ENCODE data around the gene TMED4.

TMED4 gene

DNA sequence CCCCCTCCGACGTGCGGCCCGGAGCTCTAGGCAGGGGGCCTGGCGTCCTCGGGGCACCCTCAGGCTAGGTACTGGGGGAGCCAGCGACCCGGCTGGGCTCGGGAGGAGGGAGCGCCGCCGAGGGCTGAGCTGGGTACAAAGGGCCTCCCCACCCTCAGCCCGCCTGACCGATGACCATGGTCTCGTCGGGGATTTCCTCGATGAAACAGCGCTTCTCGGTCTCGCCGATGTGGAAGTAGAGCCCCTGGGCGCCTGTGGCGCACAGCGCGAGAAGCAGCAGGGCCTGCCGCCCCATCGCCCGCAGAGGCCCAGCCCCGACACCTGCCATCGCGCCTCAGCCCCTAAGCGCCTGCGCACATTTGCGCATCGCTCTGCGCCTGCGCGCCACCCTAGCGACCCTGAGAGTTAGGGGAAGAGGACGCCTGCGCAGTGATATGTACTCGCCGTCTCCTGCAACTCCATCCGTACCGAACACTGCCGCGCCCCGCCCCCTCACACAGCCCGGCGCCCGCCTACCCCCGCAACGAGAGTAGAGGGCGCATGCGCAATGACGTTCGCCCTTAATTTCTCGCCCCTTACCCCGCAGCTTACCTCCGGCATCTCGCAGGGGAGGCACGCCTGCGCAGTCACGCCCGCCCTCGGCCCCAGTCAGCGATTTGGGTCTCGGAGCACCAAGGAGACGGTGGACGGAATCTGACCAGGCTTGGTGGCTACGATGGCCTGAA, at the start of gene TMED4:
TSS of gene TMED4 (minus strand) at position 353 of the 725 bp plus-strand sequence. CDS start at position 328, 25 bp downstream.
- DNase-seq = peak; percentile 98

DNA sequence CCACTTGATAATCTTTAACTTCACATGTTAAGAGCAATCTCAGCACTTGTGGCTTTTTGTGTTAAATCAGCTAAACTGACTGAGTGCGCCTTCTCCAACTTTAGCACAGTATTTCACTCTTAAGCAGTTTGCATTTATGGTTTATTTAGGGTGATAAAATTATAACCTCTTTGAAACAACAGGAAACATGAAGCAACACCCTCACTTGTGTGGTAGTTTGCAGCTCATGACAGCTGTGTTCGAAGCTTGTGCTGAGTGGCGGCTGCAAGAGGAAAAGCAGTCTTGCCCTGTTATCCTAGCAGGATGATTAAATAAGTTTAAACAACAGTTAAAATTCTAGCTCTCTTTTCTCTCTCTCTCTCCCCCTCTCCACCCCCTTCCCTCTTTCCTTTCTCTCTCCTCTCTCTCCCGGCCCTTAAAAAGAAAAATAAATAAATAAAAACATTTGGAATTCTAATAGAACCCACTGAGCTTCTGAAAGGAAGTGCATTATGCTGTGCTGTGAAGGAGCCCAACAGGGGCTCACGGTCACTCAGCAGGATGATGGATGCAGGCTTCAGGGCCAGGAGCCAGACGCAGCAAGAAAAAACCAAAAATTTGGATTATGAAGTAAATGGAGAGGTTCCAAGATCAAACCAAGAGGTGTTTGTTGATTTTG, 49.6 kb upstream of the TMED4 start:
- DNase-seq = no peak

DNA sequence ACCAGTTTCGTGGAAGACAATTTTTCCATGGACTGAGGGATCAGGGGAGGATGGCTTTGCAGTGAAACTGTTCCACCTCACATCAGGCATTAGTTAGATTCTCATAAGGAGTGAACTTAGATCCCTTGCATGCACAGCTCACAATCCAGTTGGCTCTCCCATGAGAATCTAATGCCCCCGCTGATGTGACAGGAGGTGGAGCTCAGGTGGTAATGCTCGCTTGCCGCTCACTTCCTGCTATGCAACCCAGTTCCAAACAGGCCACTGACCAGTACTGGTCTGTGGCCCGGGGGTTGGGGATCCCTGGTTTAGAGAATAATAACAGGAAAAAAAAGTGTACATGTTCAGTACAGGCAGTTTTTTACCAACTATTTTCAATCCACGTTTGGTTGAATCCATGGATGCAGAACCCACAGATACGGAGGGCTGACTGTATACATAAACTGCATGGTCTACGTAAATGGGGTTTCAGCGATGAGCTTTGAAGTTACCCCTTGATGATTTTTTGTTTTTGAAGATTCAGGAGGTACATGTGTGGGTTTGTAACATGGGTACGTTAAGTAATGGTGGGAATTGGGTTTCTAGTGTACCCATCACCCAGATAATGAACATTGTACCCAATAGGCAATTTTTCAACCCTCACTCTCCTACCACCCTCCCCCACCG, 48.9 kb upstream of the TMED4 start:
- no peak for DNase-seq

DNA sequence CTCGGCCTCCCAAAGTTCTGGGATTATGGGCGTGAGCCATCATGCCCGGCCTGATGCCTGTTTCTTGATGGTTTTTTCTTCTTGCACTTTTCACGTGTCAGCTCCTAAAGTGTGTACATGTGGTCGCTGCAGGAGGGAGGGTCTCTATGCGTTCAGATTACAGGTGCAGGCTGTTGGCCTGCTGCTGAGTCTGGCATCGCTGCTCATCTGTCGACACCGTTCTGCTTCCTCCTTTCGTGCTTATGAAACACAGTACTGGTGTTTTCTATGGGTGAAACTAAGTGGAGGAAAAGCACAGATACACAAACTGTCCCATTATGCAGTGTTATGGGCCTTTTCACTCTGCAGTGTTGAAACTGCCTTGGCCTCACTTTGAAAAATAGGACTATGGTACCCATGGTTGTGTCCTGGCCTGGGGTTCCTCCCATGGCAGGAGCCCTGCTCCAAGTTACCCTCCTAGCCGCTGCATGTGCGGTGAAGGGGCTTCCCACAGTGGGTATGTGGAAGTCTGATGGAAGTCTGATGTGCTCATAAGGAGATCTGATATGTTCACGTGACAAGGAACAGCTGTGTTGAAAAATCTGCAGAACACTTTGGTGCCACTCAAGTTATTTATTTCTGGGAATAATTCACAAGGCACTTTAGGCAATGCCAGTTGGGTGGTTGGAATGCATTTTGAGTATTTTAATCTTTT, 47.9 kb upstream of the TMED4 start:
- DNase-seq = peak in 1 of 2 experiments; percentile 59

DNA sequence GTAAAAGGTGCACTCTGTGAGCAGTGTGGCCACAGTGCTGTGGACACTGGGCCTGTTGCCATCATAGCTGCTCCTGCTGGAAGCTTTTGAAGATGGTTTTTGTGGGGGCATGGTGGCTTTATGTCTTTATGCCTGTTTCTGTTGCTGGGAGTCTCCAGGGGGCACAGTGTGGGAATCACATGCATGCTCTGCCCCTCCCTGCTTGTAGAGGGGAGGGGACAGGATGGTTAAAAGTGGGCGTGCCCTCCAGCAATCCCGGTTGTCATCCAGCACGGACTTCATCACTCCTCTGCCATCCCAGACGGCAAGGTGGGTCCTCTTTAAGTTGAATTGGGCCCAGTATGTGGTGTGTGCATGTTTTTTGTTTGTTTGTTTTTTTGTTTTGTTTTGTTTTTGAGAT, 44.6 kb upstream of the TMED4 start:
- no peak for DNase-seq

DNA sequence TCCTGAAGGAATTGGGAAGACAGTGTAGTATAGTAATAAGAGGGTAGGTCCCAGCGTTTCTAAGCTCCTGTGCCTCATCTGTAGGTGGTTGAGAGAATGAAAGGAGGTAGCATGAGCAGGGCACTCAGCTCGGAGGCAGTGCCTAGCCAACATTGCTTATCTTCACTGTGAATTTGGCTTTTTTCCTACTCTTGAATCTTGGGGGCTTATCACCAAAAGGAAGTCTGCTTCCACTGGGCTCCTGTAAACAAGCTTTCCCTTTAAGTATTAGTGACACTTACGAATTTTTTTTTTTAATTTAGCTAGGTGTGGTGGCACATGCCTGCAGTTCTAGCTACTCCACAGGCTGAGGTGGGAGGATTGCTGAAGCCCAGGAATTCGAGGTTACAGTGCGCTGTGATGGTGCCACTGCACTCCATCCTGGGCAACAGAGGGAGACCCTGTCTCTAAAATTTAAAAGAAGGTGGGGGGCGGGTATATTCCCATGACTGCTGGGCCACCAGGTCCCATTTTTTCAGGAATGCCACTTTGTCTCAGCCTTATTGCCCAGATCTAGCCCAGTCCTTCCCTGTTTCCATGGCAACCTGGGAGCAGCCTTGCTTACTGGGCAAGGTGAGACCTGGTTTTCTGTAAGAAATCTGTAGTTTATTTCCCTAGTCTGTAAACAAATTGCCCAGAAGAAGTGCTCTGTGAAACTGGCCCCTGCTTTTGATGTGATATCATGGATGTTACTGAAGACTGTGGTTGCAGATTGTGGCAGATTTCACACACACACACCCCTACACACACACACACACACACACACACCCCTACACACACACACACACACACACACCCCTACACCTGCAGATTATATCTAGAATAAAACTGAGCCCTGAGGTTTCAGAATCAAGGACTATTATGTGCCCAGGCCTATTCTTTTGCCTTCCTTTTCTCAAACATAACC, 43.8 kb upstream of the TMED4 start:
- no peak for DNase-seq

DNA sequence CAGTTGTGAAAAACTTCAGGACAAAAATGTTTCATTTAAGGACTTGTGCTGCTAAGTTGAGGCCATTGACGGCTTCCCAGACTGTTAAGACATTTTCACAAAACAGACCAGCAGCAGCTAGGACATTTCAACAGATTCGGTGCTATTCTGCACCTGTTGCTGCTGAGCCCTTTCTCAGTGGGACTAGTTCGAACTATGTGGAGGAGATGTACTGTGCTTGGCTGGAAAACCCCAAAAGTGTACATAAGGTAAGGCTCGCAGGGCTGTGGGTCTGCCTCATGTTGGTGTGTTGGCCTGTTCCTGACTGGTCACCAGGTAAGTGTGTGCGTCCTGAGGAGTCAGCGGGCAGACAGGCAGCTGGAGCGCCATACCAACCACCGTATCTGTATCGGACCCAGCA, 42.3 kb upstream of the TMED4 start:
- no peak for DNase-seq

DNA sequence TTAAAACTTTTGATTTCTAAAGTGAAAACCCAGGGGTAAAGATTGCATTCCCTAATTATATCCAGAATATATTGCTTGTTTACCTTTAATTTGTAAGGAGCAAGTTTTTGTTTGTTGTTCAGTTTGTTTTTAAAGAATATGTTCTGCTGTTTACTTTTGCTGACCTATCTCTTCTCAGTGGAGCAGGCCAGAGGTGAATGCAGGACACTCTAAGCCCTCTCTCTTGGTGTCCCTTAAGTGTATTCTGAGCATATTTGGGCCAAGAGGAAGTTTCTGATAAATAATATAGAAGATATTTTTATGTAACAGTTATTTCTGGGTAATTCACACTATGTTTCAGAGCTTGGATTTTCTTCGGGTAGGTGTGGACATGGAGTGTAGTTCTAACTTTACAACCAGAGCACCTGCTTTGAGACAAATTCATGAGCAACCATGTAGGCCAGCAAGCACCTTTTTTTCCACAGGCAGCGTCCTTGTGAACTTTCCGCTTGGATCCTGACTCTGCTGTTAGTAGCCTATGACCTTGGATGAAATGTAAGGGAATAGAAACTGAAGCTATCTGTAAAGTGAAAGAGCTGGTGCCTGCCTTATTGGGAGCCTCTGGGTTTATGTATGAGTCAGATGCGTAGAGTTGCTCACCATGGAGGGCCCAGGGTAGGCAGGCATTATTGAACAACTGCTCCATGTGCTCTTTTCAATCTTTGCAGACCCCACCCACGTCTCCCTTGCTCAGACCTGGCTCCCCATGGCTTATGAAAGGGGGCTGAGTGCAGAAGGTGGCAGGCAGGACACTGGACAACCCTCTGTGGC, 40.5 kb upstream of the TMED4 start:
- no peak for DNase-seq

DNA sequence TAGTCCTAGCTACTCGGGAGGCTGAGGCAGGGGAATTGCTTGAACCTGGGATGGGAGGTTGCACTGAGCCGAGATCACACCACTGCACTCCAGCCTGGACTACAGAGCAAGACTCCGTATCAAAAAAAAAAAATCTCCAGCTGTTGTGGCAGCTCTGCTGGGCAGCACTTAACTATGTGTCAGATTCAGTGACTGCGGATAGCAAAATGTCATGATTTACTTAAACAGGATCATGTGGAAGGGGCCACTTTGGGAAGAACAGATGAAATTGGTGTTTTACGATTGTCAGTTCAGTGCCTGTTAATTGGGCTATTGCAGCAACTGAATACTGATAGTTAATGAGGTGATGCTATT, 39.7 kb upstream of the TMED4 start:
- no peak for DNase-seq

DNA sequence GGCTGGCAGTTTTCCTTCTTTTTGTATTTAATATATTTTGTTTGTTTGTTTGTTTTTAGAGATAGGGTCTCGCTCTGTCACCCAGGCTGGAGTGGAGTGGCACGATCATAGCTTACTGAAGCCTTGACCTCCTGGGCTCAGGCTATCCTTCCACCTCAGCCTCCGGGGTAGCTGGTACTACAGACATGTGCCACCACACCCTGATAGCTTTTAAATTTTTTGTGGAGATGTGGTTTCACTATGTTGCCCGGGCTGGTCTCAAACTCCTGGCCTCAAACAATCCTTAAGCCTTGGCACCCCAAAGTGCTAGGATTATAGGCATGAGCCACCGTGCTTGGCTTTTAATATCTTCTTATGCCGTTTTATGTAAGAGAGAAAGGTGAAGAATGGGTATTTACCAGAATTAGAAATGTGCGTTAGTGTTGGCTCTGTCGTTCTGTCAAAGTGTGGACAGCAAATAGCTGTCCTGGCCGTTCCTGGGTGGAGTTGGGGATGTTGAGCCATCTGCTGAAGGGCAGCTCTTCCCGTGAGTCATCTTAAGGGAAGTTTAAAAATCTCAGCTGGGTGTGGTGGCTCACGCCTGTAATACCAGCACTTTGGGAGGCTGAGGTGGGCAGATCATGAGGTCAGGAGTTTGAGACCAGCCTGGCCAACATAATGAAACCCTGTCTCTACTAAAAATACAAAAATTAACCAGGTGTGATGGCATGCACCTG, 39.2 kb upstream of the TMED4 start:
- DNase-seq = no peak

DNA sequence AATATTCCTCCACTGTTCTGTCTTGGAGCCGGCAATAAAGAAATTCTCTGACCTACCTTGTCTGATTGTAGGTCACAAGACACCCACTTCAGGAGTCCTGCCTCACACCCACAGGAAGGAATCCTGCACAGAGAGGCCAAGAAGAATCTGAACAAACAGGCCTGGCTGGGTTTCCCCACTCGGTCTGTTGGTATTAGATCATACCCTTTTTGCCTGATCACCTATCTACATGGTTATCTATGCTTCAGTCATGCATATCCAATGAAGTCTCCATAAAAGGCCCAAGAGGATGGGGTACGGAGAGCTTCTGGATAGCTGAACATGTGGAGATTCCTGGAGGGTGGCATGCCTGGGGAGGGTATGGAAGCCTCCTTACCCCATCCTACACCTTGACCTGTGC, 36.7 kb upstream of the TMED4 start:
- DNase-seq = no peak

DNA sequence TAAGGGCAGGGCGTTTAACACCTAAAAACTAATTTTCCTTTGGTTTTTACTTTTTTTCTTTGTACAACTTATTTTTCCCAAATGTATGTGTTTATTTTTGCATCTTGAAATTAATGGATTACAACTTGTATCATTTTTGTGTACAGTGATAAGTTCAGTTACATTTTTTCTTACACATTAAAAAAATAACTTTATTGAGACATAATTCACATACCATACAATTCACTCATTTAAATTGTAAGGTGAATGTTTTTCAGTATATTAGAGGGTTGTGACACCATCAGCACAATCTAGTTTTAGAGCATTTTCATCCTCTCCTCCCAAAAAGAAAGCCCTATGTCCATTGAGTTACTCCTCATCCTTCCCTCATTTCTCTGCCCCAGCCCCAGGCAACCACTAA, 36.0 kb upstream of the TMED4 start:
- no peak for DNase-seq

DNA sequence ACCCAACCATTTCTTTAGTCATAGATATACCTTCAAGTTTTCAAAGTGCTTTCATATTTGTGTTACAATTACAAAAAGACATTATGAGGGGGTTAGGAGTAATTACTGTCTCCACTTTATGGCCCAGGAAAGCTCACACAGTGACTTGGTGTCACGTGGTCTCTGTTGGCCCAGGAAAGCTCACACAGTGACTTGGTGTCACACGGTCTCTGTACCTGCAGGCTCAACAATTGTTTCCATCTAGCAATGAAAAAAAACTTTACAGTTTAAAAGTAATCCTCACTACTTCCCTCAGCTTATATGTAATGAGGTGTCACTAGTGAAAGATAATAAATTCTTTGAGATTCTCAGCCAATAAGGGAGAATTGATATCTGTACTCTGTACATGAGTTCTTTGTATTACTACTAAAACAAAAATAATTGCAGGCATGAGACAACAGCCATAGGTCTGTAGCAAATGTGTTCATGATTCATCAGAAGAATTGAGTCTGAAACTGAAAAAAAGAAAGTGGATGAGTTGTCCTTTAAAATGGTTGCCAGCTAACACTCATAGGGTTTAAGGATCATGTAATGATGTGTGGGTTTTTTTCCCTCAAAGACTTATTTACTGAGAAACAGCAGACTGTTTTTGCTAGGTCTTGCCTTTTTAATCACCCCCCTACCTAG, 35.3 kb upstream of the TMED4 start:
- DNase-seq = no peak

DNA sequence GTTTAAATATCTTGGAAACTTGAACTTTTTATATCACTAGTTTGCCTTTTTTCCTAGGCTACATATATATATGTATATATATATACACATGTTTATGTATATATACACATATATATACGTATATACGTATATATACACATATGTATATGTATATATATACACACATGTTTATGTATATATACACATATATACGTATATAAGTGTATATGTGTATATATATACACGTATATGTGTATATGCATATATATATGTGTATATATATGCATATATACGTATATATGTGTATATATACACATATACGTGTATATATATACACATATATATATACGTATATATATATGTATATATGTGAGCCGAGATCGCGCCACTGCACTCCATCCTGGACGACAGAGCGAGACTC, 34.5 kb upstream of the TMED4 start:
- no peak for DNase-seq

DNA sequence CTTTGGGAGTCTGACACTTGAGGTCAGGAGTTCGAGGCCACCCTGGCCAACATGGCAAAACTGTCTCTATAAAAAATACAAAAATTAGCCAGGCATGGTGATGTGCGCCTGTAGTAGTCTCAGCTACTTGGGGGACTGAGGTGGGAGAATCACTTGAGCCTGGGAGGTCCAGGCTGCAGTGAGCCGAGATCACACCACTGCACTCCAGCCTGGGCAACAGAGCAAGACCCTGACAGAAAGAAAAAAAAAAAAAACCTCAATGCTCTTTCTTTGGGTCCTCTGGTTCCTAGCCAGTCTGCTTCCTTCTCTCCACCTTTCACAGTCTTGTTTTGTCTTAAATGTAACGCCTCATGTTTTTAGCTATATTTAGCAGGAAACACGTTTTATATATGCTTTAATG, 33.8 kb upstream of the TMED4 start:
- no peak for DNase-seq

DNA sequence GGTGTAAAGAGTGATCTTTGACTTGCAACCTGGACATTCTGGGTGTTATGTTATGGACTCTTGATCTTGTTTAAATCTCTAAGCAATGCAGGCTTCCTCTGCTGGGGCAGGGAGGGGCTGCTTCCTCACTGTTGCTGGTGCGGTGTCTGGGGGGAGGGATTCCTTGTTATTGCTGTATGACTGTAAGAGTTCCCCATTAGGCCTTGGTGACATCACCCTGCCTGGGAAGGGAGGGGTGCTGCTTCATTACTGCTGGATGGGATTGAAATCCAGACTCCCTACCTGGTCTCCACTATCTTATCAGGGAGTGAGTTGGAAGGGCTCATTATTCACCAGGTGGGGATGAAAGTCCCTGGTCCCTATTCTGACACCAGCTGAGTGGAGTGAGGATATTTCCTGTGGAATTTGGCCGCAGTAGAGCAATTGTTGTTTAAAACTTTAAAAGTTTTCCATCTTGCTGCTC, 33.1 kb upstream of the TMED4 start:
- no peak for DNase-seq

DNA sequence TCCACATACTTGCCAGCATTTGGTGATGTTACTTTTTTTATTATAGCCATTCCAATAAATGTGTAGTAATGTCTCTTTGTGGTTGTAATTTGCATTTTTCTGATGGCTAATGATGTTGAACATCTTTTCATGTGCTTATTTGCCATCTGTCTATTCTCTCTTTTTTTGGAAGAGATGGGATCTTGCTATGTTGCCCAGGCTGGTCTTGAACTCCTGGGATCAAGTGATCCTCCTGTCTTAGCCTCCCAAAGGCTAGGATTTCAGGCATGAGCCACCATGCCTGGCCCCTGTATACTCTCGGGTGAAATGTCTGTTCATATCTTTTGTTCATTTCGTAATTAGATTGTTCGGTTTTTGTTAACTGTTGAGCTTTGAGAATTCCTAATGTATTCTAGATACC, 27.8 kb upstream of the TMED4 start:
- DNase-seq = no peak

DNA sequence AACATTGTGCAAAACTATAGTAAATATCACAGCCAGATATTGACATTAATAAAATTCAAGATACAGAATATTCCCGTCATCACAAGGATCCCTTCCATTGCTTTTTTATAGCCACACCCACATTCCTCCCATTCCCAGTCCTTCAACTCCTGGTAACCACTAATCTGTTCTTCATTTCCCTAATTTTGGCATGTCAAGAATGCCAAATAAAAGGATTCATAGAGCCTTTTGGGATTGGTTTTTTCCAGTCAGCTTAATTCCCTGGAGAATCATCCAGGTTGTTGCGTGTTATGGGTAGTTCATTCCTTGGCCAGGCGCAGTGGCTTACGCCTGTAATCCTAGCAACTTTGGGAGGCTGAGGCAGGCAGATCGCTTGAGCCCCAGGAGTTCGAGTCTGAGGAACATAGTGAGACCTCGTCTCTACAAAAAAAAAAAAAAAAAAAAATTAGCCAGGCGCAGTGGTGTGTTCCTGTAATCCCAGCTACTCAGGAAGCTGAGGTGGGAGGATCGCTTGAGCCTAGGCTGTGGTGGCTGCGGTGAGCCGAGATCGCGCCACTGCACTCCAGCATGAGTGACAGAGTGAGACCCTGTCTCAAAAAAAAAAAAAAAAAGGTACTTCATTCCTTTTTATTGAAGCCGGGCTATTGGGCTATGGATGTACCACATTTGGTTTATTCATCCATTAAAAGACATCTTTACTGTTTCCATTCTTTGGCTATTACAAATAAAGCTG, 27.1 kb upstream of the TMED4 start:
- DNase-seq = no peak

Measured in NCI-H524 (cell line).